Upper lobe of left lung (tissue), 6 donors: Measurements from ENCODE around the gene ACVR1B. TPM values are rescaled to one million over a fixed set of nuclear protein-coding genes. Genes with fewer than 3 reads are reported as not detected.
"Not testable (repeated sequence)": the region's sequence is repeated elsewhere in the genome, so short reads cannot be mapped to it uniquely, and the experiment has no call there.

Experiments
- ATAC-seq, 2 donors: fragments of 200-7000 bp; cut with Tn5 transposase; one replicate each; pipeline ENCODE4 v1.9.1; 2022; ENCODE audit warnings: mild to moderate bottlenecking in 2 of 2, moderate library complexity in 2 of 2; ENCODE audit not compliant: low FRiP score in 2 of 2
- DNase-seq, 2 donors: peaks; one replicate each; pipeline ENCODE4 v3.0.0-alpha.2; 2019 to 2020
- H3K27ac ChIP-seq, 4 donors: fragments of 200-600 bp; sonication (generic); one replicate each; pipeline ENCODE4 v1.5.1; 2016 to 2019
- H3K27me3 ChIP-seq, 4 donors: fragments of 200-600 bp; sonication (generic); one replicate each; pipeline ENCODE4 v1.5.1; 2017 to 2019
- H3K36me3 ChIP-seq, 4 donors: fragments of 200-600 bp; sonication (generic); one replicate each; pipeline ENCODE4 v1.5.1; 2016 to 2019
- H3K4me1 ChIP-seq, 4 donors: fragments of 200-600 bp; sonication (generic); one replicate each; pipeline ENCODE4 v1.5.1; 2018 to 2019
- H3K4me3 ChIP-seq, 4 donors: fragments of 200-600 bp; sonication (generic); one replicate each; pipeline ENCODE4 v1.5.1; 2017 to 2019; ENCODE audit warnings: mild to moderate bottlenecking in 2 of 4, moderate library complexity in 1 of 4
- H3K9me3 ChIP-seq, 4 donors: fragments of 200-600 bp; sonication (generic); one replicate each; pipeline ENCODE4 v1.5.1; 2018 to 2019
- CTCF ChIP-seq, 6 experiments: fragments of 450-650 bp in 4 of 6; fragments of 200-600 bp in 2 of 6; sonication (generic) in 2 of 6; IDR thresholded peaks; one replicate each; pipeline ENCODE4 v1.5.1; 2016 to 2019; ENCODE audit warnings: antibody characterized with exemption in 6 of 6
- EP300 ChIP-seq, 4 donors: sonication (generic); formaldehyde crosslinking; IDR thresholded peaks; one replicate each; pipeline ENCODE4 v1.5.1; 2017; ENCODE audit warnings: antibody characterized with exemption in 4 of 4, control low read depth in 2 of 4
- POLR2A ChIP-seq, 4 donors: fragments of 450-650 bp; IDR thresholded peaks; one replicate each; pipeline ENCODE4 v1.5.1; 2016 to 2017; ENCODE audit warnings: antibody characterized with exemption in 4 of 4, mild to moderate bottlenecking in 2 of 4
- POLR2AphosphoS5 ChIP-seq, 2 donors: sonication (generic); formaldehyde crosslinking; IDR thresholded peaks; one replicate each; pipeline ENCODE4 v1.5.1; 2017; ENCODE audit warnings: antibody characterized with exemption in 2 of 2
- WGBS, 2 donors: methylation state at CpG; one replicate each; pipeline ENCODE4 v1.1.5; 2017 to 2018; 5-methylcytosine and 5-hydroxymethylcytosine counted together
- total RNA-seq, 6 donors: library from RNA; depleted of rRNA in 4 of 6; stranded (reverse); fragments of >200 nt in 4 of 6; gene quantifications; one replicate each; pipeline versions ENCODE4 v1.1.0 to v1.2.1, GENCODE V29; 2016 to 2021
- donor health status: DM: no; HTN: no; CAD: no; lungs with moderate emphysema.
- donor health status: DM: no; HTN: yes; CAD: no; lungs with severe emphysema.

Gene ACVR1B
- total RNA-seq, 6 donors from 2014 or later: 13.0 to 44.9 (median 23.6) TPM

GRCh38 chr12:51976376-51977160 is 25.1 kb downstream of the ACVR1B start:
- DNase-seq: no peak
- H3K4me1 ChIP-seq: peaks cover 52 to 75% (median 56%) of the 10 kb centered on the region in 4 donors
- WGBS, 2 donors: 80 to 88% methylated on average over 10 of the region's 10 CpGs
- no peak for ATAC-seq
- H3K27ac ChIP-seq: peak overlapping the region; percentile 21 to 73 (median 60)
- no peaks in the 10 kb centered on the region for H3K9me3 ChIP-seq
- H3K27me3 ChIP-seq: no peaks in the 10 kb centered on the region
- TF ChIP-seq CTCF (IDR thresholded peaks at IDR 0.05) (peak in 1 of 6 experiments; percentile 6), EP300 (IDR thresholded peaks at IDR 0.05) (no peak)
- H3K4me3 ChIP-seq: no peak overlapping the region
- H3K36me3 ChIP-seq: peaks cover 0 to 38% (median 20%) of the 10 kb centered on the region in 4 donors

- Histone ChIP-seq H3K27ac (peak overlapping the region; percentile 1 to 73 (median 42)), H3K36me3 (peaks cover 2 to 45% (median 22%) of the 10 kb centered on the region in 4 donors), H3K4me1 (peaks cover 44 to 67% (median 49%) of the 10 kb centered on the region in 4 donors), H3K4me3 (no peak overlapping the region), H3K9me3 (no peaks in the 10 kb centered on the region), H3K27me3 (no peaks in the 10 kb centered on the region)
- DNase-seq (peak in 1 of 2 donors; percentile 66), ATAC-seq (no peak)
- 83 to 86% methylated on average over 8 of the region's 8 CpGs for WGBS, 2 donors
- TF ChIP-seq POLR2A (IDR thresholded peaks at IDR 0.05): no peak
- no peak for TF ChIP-seq POLR2AphosphoS5 (IDR thresholded peaks at IDR 0.05)
- no peak for TF ChIP-seq EP300 (IDR thresholded peaks at IDR 0.05)
- TF ChIP-seq CTCF (IDR thresholded peaks at IDR 0.05): no peak
These were observed 25.8 kb downstream of the ACVR1B start for GRCh38 chr12:51977320-51977753.

- peaks cover 2 to 64% (median 32%) of the 10 kb centered on the region in 4 donors for H3K36me3 ChIP-seq
- 94 to 96% methylated on average over 5 of the region's 5 CpGs for WGBS, 2 donors
These were observed 27.8 kb downstream of the ACVR1B start for GRCh38 chr12:51979306-51979705.

GRCh38 chr12:51980051-51980808 is 28.7 kb downstream of the ACVR1B start:
- no peak overlapping the region for H3K4me3 ChIP-seq
- H3K27ac ChIP-seq: peak overlapping the region in 1 of 4 donors; percentile 9
- peak in 1 of 2 donors; percentile 87 for DNase-seq
- WGBS, 2 donors: 30 to 35% methylated on average over 6 to 7 of the region's 7 CpGs
- H3K9me3 ChIP-seq: no peaks in the 10 kb centered on the region
- TF ChIP-seq CTCF (IDR thresholded peaks at IDR 0.05) (peak; percentile 86 to 97 (median 92)), POLR2AphosphoS5 (IDR thresholded peaks at IDR 0.05) (no peak)
- peaks cover 2 to 71% (median 39%) of the 10 kb centered on the region in 4 donors for H3K36me3 ChIP-seq
- peaks cover 15 to 38% (median 21%) of the 10 kb centered on the region in 4 donors for H3K4me1 ChIP-seq
- peak; percentile 90 to 93 for ATAC-seq
- H3K27me3 ChIP-seq: no peaks in the 10 kb centered on the region

More at GRCh38 chr12:51979306-51979705, 27.8 kb downstream of the ACVR1B start:
- H3K4me3 ChIP-seq, H3K27ac ChIP-seq, H3K9me3 ChIP-seq, ATAC-seq, DNase-seq, H3K27me3 ChIP-seq: not testable (repeated sequence)
- H3K4me1 ChIP-seq: peaks cover 25 to 47% (median 29%) of the 10 kb centered on the region in 4 donors

GRCh38 chr12:51980809-51981127 is 29.3 kb downstream of the ACVR1B start:
- 86 to 90% methylated on average over 10 of the region's 10 CpGs for whole genome bisulfite sequencing, 2 donors
- ATAC-seq (no peak), DNase-seq (no peak)
- Histone ChIP-seq H3K27ac (peak overlapping the region in 1 of 4 donors; percentile 9), H3K4me1 (peaks cover 10 to 33% (median 18%) of the 10 kb centered on the region in 4 donors), H3K36me3 (peaks cover 2 to 71% (median 41%) of the 10 kb centered on the region in 4 donors), H3K4me3 (no peak overlapping the region), H3K27me3 (no peaks in the 10 kb centered on the region), H3K9me3 (no peaks in the 10 kb centered on the region)
- TF ChIP-seq POLR2A (IDR thresholded peaks at IDR 0.05) (no peak), POLR2AphosphoS5 (IDR thresholded peaks at IDR 0.05) (no peak), CTCF (IDR thresholded peaks at IDR 0.05) (no peak), EP300 (IDR thresholded peaks at IDR 0.05) (no peak)
